ENCODE results near the gene OR6C4.
"Not testable (repeated sequence)": the region's sequence is repeated elsewhere in the genome, so short reads cannot be mapped to it uniquely, and the experiment has no call there.

The OR6C4 gene

GRCh38 chr12:55549302-55549701, at the start of gene OR6C4:
TSS of gene OR6C4 (plus strand) at chr12:55549602. CDS start at chr12:55551227, 1,625 bp downstream.
- no peak for FAIRE-seq

GRCh38 chr12:55499810-55500252, 49.6 kb upstream of the OR6C4 start:
- FAIRE-seq: no peak

GRCh38 chr12:55501601-55502000, 47.8 kb upstream of the OR6C4 start:
- FAIRE-seq: no peak

- no peak for FAIRE-seq
These were observed 33.7 kb upstream of the OR6C4 start for GRCh38 chr12:55515696-55516095.

- FAIRE-seq: no peak
These were observed 33.0 kb upstream of the OR6C4 start for GRCh38 chr12:55516391-55516790.

- not testable (repeated sequence) for FAIRE-seq
These were observed 1.2 kb upstream of the OR6C4 start for GRCh38 chr12:55548235-55548634.

GRCh38 chr12:55548756-55549155, 646 bp upstream of the OR6C4 start:
- FAIRE-seq: no peak

GRCh38 chr12:55554296-55554695, 4.9 kb downstream of the OR6C4 start:
- no peak for FAIRE-seq

GRCh38 chr12:55570060-55570459, 20.7 kb downstream of the OR6C4 start:
- not testable (repeated sequence) for FAIRE-seq

GRCh38 chr12:55570689-55571088, 21.3 kb downstream of the OR6C4 start:
- not testable (repeated sequence) for FAIRE-seq

GRCh38 chr12:55572168-55572567, 22.8 kb downstream of the OR6C4 start, which contains the start of gene OR2AP1:
TSS of gene OR2AP1 (plus strand) at chr12:55572468. CDS start at chr12:55574415, 1,947 bp downstream.
- no peak for FAIRE-seq

GRCh38 chr12:55582066-55582465, 32.7 kb downstream of the OR6C4 start:
- no peak for FAIRE-seq

GRCh38 chr12:55585817-55586216, 36.4 kb downstream of the OR6C4 start:
- FAIRE-seq: no peak

- not testable (repeated sequence) for FAIRE-seq
These were observed 40.8 kb downstream of the OR6C4 start for GRCh38 chr12:55590152-55590551.
